Stimulated activated CD8-positive, alpha-beta memory T cell treated with anti-CD3 and anti-CD28 coated beads, Interleukin-7, amount 100 ng/mL, for 48 hours (primary cell): ENCODE data around the gene ALG1L2.
"Not testable (repeated sequence)": the region's sequence is repeated elsewhere in the genome, so short reads cannot be mapped to it uniquely, and the experiment has no call there.

Experiments
- DNase-seq, 2 donors: peaks; one replicate each; pipeline ENCODE4 v3.0.0-alpha.2; 2020; ENCODE audit warnings: low read depth in 1 of 2; ENCODE audit errors: extremely low read depth in 1 of 2

The ALG1L2 gene, protein sequence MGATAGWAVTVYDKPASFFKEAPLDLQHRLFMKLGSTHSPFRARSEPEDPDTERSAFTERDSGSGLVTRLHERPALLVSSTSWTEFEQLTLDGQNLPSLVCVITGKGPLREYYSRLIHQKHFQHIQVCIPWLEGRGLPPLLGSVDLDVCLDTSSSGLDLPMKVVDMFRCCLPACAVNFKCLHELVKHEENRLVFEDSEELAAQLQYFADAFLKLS

GRCh38 chr3:130081351-130081881, at the start of gene ALG1L2:
TSS of gene ALG1L2 (plus strand) at chr3:130081831. CDS start at chr3:130082017, 186 bp downstream.
- DNase-seq = no peak

- not testable (repeated sequence) for DNase-seq
Measured at GRCh38 chr3:130037126-130037815, 44.4 kb upstream of the ALG1L2 start.

GRCh38 chr3:130042736-130043135, 38.9 kb upstream of the ALG1L2 start:
- DNase-seq = not testable (repeated sequence)

GRCh38 chr3:130043658-130044057, 38.0 kb upstream of the ALG1L2 start:
- DNase-seq = not testable (repeated sequence)

DNA sequence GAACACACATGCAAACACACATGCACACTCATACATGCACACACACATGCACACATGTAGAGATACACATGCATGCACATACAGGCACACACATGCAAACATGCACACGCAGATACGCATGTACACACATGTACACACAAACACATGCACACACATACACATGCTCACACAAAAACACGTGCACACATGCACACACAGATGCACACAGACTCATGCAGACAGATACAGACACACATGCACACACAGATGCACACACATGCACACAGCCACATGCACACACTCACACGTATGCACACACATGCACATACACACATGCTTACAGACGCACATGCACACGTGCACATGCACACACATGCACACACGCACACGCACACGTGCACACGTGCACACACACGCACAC, 37.3 kb upstream of the ALG1L2 start:
- no peak for DNase-seq

DNA sequence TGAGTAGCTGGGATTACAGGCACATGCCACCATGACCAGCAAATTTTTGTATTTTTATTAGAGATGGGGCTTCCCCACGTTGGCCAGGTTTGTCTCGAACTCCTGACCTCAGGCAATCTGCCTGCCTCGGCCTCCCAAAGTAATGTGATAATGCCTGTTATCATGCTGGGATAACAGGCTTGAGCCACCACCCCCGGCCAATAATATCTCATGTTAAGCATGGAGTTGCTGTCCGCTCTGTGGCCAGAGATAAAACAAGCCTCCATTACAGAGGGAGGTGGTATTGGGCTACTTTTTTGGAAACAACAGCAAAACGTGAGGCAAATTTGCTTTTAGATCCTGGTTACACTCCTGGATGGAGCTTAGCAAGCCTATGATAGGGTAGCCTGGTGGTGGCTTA, 32.9 kb upstream of the ALG1L2 start:
- no peak for DNase-seq

DNA sequence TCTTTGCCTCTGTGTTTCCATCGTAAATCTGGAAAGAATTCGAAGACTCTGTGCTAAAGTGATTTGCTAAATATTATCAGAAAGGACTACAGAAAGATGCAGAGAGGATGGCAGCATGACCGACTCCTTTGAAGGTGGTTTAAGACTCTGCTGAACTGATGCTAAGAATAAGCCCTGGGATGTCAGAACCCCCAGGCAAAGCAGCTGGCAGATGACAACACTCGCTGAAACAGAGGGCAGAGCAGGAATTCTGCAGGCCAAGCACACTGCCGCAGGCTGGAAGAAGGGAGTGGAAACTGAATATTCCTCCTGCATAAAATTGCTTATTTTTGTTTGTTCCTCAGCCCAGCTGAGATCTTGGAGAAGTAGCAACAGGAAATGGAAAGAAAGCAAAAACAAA, 29.3 kb upstream of the ALG1L2 start:
- DNase-seq = not testable (repeated sequence)

GRCh38 chr3:130052965-130053364, 28.7 kb upstream of the ALG1L2 start:
- not testable (repeated sequence) for DNase-seq

- not testable (repeated sequence) for DNase-seq
Measured at GRCh38 chr3:130057536-130058266, 23.9 kb upstream of the ALG1L2 start.

- not testable (repeated sequence) for DNase-seq
Measured at GRCh38 chr3:130058267-130058657, 23.4 kb upstream of the ALG1L2 start.

- not testable (repeated sequence) for DNase-seq
Measured at GRCh38 chr3:130058716-130059115, 22.9 kb upstream of the ALG1L2 start.

GRCh38 chr3:130059162-130059561, 22.5 kb upstream of the ALG1L2 start:
- DNase-seq = not testable (repeated sequence)

GRCh38 chr3:130073582-130073981, 8.0 kb upstream of the ALG1L2 start:
- DNase-seq = no peak

DNA sequence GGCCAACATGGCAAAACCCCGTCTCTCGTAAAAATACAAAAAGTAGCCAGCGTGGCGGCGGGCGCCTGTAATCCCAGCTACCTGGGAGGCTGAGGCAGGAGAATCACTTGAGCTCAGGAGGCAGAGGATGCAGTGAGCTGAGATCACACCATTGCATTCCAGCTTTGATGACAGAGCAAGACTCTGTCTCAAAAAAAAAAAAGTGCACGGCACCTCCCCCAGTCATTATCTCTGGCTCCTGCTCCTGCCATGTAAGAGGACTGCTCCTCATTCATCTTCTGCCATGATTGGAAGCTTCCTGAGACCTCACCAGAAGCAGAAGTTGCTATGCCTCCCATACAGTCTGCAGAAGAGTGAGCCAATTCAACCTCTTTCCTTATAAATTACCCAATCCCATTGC, 4.0 kb upstream of the ALG1L2 start:
- no peak for DNase-seq

DNA sequence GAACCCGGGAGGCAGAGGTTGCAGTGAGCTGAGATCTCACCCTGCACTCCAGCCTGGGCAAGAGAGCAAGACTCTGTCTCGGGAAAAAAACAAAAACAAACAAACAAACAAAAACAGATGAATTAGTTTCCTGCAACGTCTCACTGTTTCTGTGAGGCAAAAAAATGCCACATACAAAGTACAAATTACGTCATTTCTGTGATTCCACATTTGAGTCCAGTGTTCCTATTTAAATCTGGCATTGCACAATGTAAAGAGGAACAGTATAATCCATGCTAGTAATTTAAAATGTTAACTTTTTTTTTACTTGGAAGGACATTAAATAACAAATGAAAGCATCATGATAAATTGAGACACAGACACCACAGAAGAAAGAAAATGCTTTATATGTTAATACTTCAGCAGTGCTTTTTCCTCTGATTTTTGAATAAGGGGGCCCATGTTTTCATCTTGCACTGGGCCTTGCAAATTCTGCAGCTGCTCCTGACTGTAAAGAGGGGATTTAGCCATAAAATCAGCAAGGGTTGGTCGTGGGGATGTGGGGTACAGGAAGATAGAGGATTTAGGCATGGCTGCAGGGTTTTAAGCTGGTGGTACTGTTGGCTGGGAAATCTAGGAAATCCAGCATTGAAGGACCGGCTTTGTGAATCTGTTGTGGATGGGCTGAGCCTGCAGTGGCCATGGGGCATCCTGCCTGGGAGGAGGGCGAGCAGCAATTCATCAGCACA, 1.9 kb downstream of the ALG1L2 start:
- DNase-seq = not testable (repeated sequence)

DNA sequence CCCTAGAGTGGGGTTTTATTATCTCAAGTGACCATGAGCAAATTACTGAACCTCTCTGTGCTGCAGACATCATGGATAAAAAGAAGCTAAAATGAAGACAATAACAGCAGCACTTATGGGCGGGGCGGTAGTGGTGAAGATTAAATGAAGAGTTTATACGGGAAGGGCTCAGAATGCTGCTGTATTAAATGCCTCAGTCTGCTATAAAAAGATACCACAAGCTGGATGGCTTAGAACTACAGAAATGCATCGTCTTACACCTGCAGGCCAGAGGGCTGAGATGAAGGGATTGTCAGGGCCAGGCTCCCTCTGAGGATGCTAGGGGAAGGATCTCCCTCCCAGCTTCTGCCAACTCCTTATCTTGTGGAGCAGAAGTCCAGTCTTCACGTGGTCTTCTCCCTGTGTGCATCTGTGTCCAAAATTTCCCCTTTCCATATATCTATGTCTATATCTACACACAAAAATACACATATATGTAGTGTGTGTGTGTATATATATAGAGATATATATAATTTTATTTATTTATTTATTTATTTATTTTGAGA, 2.9 kb downstream of the ALG1L2 start:
- DNase-seq = no peak

DNA sequence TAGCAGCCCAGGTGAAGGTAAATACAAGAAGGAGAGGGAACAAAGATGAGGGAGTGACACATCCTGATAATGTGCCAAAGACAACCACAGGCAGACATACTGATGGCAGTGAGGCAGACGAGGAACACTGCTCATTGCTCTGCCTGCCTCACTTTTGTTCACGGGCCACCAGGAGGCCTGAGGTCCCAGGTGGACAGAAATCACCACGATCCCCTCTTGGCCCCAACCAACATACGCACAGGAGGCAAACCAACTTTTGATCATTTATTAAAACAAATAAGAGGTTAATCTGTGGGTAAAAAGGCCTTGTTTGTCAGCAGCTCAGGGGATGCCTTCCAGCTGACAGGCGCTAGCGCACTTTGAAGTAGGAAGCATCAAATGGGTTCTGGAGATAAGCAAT, 4.2 kb downstream of the ALG1L2 start:
- no peak for DNase-seq

DNA sequence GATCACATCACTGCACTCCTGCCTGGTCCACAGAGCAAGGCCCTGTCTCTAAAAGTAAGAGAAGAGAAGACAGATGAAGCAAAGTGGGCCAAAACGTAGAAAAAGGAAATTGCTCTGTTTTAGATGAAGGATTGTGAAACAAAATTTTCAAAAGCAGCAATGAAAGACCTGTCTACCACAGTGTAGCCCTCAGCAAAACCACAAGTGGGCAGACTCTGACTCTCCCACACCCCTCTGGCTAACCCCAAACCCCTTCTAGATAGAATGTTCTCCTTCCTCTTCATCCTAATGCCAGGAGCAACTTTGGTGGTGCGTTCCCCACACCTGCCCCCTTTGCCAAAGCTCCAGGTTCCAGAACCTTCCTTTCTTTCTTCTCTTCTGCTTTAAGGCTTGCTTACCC, 5.0 kb downstream of the ALG1L2 start:
- DNase-seq = not testable (repeated sequence)

DNA sequence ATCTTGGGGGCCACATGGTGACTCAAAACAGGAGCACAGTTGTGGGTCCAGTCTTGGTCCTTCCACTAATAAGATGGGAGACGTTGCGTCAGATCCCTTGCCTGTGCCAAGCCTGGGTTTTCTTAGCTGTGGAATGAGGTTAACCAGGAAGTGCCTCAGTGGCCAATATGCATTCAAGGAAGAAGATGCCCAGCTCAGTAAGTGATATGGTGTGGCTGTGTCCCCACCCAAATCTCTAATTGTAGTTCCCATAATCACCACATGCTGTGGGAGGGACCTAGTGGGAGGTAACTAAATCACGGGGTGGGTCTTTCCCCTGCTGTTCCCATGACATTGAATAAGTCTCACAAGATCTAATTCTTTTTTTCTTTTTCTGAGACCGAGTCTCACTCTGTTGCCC, 6.4 kb downstream of the ALG1L2 start:
- no peak for DNase-seq

DNA sequence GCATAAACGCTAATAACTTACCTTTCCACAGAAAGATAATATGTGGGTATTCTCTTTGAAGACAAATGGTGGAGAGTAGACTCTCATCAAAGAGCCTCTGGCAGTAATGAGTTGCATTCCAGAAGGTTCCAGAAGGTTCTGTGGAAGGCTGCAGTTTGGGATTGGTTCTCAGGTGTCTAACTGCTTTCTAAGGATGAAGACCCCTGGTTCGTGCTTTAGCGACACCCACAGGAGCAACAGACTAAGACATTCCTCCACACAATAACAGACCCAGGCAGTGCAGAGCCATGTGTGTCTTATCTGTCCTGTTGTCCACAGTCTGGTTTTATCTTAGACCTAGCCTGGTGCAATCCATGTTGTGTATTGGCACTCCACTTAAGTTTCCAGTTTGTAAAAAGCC, 9.1 kb downstream of the ALG1L2 start:
- DNase-seq = not testable (repeated sequence)

DNA sequence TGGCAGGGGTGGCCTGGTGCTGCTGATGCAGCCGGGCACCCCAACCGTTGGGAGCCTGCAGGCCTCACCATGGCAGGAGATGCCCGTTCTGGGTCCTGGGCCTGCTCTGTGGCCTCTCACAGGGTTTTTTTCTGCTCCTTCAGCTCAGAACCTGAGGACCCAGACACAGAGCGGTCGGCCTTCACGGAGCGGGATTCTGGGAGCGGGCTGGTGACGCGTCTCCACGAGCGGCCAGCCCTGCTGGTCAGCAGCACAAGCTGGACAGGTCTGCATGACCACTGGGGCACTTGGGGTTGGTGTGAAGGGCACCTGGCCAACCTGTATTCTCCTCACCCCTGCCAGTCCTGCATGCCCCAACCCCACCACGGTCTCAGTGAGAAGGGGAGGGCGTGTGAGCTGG, 10.3 kb downstream of the ALG1L2 start:
- no peak for DNase-seq
